IPS DF 19.7 (cell line): ENCODE measurements around the gene LRRC8C.

Source experiments
- DNase-seq: peaks from one replicate; pipeline ENCODE4 v3.0.0-alpha.2; 2013; ENCODE audit warnings: low read depth, low spot score

Gene LRRC8C

GRCh38 chr1:89763649-89763986 lies 130.7 kb downstream of the LRRC8C start:
- no peak for DNase-seq

- DNase-seq: no peak
Observed at GRCh38 chr1:89765774-89766173, 132.9 kb downstream of the LRRC8C start.

- DNase-seq: no peak
Observed at GRCh38 chr1:89767618-89768017, 134.7 kb downstream of the LRRC8C start.
